ENCODE results near the gene SUCLG1.
"Not testable (repeated sequence)": the region's sequence is repeated elsewhere in the genome, so short reads cannot be mapped to it uniquely, and the experiment has no call there.

The SUCLG1 gene

DNA sequence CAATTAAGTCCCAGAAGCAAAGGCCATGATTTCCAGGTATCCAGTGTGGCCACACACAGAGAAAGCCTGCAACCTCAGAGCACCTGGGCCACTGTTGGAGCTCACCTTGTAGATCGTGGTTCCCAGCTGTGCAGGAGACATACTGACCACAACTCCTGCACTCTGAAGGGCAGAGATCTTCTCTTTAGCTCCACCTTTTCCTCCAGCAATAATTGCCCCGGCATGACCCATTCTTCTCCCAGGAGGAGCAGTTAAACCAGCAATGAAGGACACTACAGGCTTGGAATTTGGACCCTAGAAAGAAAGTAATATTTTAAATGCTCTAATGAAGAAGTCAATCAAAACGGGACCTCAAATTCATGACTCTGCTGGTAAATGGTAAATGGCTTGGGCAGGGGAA lies 33.8 kb downstream of the SUCLG1 start:
- DNase-seq (ENCODE audit: low read depth), result no peak
- TF ChIP-seq, protein P1, sequence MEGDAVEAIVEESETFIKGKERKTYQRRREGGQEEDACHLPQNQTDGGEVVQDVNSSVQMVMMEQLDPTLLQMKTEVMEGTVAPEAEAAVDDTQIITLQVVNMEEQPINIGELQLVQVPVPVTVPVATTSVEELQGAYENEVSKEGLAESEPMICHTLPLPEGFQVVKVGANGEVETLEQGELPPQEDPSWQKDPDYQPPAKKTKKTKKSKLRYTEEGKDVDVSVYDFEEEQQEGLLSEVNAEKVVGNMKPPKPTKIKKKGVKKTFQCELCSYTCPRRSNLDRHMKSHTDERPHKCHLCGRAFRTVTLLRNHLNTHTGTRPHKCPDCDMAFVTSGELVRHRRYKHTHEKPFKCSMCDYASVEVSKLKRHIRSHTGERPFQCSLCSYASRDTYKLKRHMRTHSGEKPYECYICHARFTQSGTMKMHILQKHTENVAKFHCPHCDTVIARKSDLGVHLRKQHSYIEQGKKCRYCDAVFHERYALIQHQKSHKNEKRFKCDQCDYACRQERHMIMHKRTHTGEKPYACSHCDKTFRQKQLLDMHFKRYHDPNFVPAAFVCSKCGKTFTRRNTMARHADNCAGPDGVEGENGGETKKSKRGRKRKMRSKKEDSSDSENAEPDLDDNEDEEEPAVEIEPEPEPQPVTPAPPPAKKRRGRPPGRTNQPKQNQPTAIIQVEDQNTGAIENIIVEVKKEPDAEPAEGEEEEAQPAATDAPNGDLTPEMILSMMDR (IDR thresholded peaks at IDR 0.05; ENCODE audit: control insufficient read depth, extremely low read depth, insufficient read depth), result no peak
- no peak overlapping the region for H3K4me3 ChIP-seq (ENCODE audit: low read depth, low read length)

GRCh38 chr2:84424152-84424551 lies 34.9 kb downstream of the SUCLG1 start:
- TF ChIP-seq, protein P1 (IDR thresholded peaks at IDR 0.05; ENCODE audit: control insufficient read depth, extremely low read depth, insufficient read depth), result peak; percentile 54
- no peak for DNase-seq (ENCODE audit: low read depth)
- H3K4me3 ChIP-seq (ENCODE audit: low read depth, low read length), result no peak overlapping the region

GRCh38 chr2:84421791-84422190 lies 37.3 kb downstream of the SUCLG1 start:
- TF ChIP-seq, protein P1 (IDR thresholded peaks at IDR 0.05; ENCODE audit: control insufficient read depth, extremely low read depth, insufficient read depth), result no peak
- no peak for DNase-seq (ENCODE audit: low read depth)
- no peak overlapping the region for H3K4me3 ChIP-seq (ENCODE audit: low read depth, low read length)

GRCh38 chr2:84421197-84421596 lies 37.9 kb downstream of the SUCLG1 start:
- no peak overlapping the region for H3K4me3 ChIP-seq (ENCODE audit: low read depth, low read length)
- TF ChIP-seq, protein P1 (IDR thresholded peaks at IDR 0.05; ENCODE audit: control insufficient read depth, extremely low read depth, insufficient read depth), result no peak
- DNase-seq (ENCODE audit: low read depth), result no peak

GRCh38 chr2:84417453-84418145 lies 41.5 kb downstream of the SUCLG1 start:
- TF ChIP-seq, protein P1 (IDR thresholded peaks at IDR 0.05; ENCODE audit: control insufficient read depth, extremely low read depth, insufficient read depth), result no peak
- H3K4me3 ChIP-seq (ENCODE audit: low read depth, low read length), result no peak overlapping the region
- peak; percentile 71 for DNase-seq (ENCODE audit: low read depth)

DNA sequence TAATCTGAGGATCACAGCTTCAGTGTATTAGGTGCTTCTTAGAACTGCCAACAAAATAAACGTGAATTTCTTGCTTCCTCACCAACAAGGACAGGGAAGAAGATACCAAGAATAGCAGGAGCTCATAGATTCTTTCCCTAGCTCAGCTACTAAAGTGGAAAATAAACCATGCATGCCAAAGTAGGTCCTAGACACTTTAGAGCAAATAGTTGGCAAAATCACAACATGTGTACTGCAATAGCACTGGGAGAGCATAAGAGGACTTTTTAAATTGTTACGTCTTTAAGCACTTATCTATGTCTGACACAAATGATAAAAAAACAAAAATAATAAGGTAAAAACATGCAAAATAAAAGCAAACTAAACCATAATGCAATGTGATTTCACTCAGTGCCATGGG lies 49.5 kb downstream of the SUCLG1 start:
- no peak overlapping the region for H3K4me3 ChIP-seq (ENCODE audit: low read depth, low read length)
- TF ChIP-seq, protein P1 (IDR thresholded peaks at IDR 0.05; ENCODE audit: control insufficient read depth, extremely low read depth, insufficient read depth), result no peak
- DNase-seq (ENCODE audit: low read depth), result no peak

GRCh38 chr2:84402111-84402510 lies 57.0 kb downstream of the SUCLG1 start:
- DNase-seq (ENCODE audit: low read depth), result not testable (repeated sequence)

DNA sequence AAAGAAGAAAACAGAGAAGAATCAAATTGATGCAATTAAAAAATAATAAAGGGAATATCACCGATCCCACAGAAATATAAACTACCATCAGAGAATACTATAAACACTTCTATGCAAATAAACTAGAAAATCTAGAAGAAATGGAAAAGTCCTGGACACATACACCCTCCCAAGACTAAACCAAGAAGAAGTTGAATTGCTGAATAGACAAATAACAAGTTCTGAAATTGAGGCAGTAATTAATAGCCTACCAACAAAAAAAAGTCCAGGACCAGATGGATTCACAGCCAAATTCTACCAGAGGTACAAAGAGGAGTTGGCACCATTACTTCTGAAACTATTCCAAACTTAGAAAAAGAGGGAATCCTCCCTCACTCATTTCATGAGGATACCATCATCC lies 59.2 kb downstream of the SUCLG1 start:
- DNase-seq (ENCODE audit: low read depth); H3K4me3 ChIP-seq (ENCODE audit: low read depth, low read length): not testable (repeated sequence)

More at GRCh38 chr2:84402111-84402510, 57.0 kb downstream of the SUCLG1 start:
- H3K4me3 ChIP-seq (ENCODE audit: low read depth, low read length), result not testable (repeated sequence)
